ENCODE results near the gene SNAPC2. TPM values are rescaled to one million over a fixed set of nuclear protein-coding genes. Genes with fewer than 3 reads are reported as not detected.

SNAPC2 gene
- total RNA-seq, 1 donor from 2014 or later, result 15.2 TPM

- no peak for FAIRE-seq
- H3K9ac ChIP-seq (ENCODE audit: low read length), result peak within 1 kb of the TSS; percentile 70
Measured at GRCh38 chr19:7926021-7926726, 6.0 kb downstream of the SNAPC2 start, which contains the start of gene CTXN1. TSS of gene CTXN1 (minus strand) at chr19:7926135. CDS start at chr19:7925538, 597 bp downstream.

DNA sequence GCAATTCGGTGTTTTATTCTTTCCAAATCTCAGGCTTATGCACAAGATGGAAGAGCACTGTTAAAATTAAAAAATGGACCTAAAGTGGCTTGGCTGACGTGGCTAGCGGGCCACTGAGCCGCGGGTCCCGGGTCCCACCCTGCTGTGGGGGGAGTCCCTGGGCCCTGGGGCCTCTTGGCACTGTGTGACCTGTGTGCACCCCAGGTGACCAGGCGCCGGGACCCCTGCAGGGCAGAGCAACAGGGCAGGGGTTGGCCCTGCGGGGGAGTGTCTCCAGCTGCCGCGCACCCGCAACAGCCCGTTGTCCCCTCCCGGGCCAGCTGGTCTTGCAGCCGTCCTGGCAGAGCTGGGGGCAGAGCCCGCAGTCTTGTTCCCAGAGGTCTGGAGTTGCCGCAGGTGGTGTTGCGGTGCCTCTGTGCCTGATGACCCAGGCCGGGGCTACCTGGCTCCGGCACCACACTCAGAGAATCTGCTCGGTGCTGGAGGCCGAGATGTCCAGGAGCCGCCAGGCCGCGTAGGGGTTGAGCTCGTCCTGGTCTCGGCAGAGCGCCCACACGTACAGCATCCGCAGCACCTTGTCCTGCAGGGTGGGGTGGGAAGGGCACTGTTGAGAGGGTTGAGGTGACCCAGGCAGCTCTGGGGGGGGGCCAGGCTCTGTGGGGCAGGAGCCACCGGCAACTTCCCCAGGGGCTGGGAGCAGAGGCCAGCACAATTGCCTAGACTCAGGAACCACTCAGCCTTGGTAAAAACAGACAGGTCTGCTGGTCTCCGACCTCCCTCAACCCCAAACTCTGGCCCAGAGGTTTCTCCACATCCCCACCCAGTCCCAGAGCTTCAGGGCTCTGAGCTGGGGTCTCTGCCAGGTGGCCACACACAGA lies 6.8 kb downstream of the SNAPC2 start:
- no peak overlapping the region for H3K4me3 ChIP-seq (ENCODE audit: insufficient read depth, low read depth, low read length)
- no peaks in the 10 kb centered on the region for H3K27me3 ChIP-seq (ENCODE audit: insufficient read depth, low read length)
- DNase-seq (ENCODE audit: low read depth), result no peak

More at GRCh38 chr19:7926021-7926726, 6.0 kb downstream of the SNAPC2 start, which contains the start of gene CTXN1:
- no peak for TF ChIP-seq CTCF (IDR thresholded peaks at IDR 0.05; ENCODE audit: insufficient read depth, low read depth, low read length)
- TF ChIP-seq EZH2 (IDR thresholded peaks at IDR 0.05; ENCODE audit: insufficient read depth, low read length), result no peak
- Mint-ChIP-seq H3K27ac (ENCODE audit: unreplicated experiment) (peak within 1 kb of the TSS; percentile 92), H3K27me3 (ENCODE audit: low read depth, unreplicated experiment) (no peaks in the 10 kb centered on the region), H3K4me3 (ENCODE audit: unreplicated experiment) (peak within 1 kb of the TSS; percentile 86), H3K36me3 (ENCODE audit: low read depth, unreplicated experiment) (peaks cover 7% of the 10 kb centered on the region), H3K9me3 (ENCODE audit: unreplicated experiment) (no peaks in the 10 kb centered on the region), H3K4me1 (ENCODE audit: low read depth, unreplicated experiment) (peaks cover 16% of the 10 kb centered on the region)
- H2AFZ ChIP-seq (ENCODE audit: low read depth, low read length), result peak within 1 kb of the TSS; percentile 77
- peaks cover 21% of the 10 kb centered on the region for H4K20me1 ChIP-seq (ENCODE audit: insufficient read depth, low read length)
- peak within 1 kb of the TSS; percentile 97 for H3K4me2 ChIP-seq (ENCODE audit: low read length)
- no peaks in the 10 kb centered on the region for H3K9me3 ChIP-seq (ENCODE audit: insufficient read depth, low read depth, low read length)
- peaks cover 6% of the 10 kb centered on the region for H3K79me2 ChIP-seq (ENCODE audit: insufficient read depth, low read length)
- H3K4me3 ChIP-seq (ENCODE audit: insufficient read depth, low read depth, low read length), result peak within 1 kb of the TSS; percentile 49
- no peaks in the 10 kb centered on the region for H3K27me3 ChIP-seq (ENCODE audit: insufficient read depth, low read length)
- DNase-seq (ENCODE audit: low read depth), result no peak
- H3K36me3 ChIP-seq (ENCODE audit: insufficient read depth, low read length), result peaks cover 5% of the 10 kb centered on the region
- no peak within 1 kb of the TSS for H3K27ac ChIP-seq (ENCODE audit: low read depth, low read length)
- peaks cover 38% of the 10 kb centered on the region for H3K4me1 ChIP-seq (ENCODE audit: insufficient read depth, low read length)

More for the DNA sequence above, 6.8 kb downstream of the SNAPC2 start:
- no peak for FAIRE-seq
- Histone ChIP-seq H3K36me3 (ENCODE audit: insufficient read depth, low read length) (peaks cover 5% of the 10 kb centered on the region), H2AFZ (ENCODE audit: low read depth, low read length) (no peak overlapping the region), H3K9me3 (ENCODE audit: insufficient read depth, low read depth, low read length) (no peaks in the 10 kb centered on the region), H3K27ac (ENCODE audit: low read depth, low read length) (no peak overlapping the region), H3K4me1 (ENCODE audit: insufficient read depth, low read length) (peaks cover 32% of the 10 kb centered on the region), H3K4me2 (ENCODE audit: low read length) (peak overlapping the region; percentile 97), H3K79me2 (ENCODE audit: insufficient read depth, low read length) (peaks cover under 1% of the 10 kb centered on the region), H4K20me1 (ENCODE audit: insufficient read depth, low read length) (peaks cover 19% of the 10 kb centered on the region), H3K9ac (ENCODE audit: low read length) (no peak overlapping the region)
- Mint-ChIP-seq H3K4me1 (ENCODE audit: low read depth, unreplicated experiment) (peaks cover 16% of the 10 kb centered on the region), H3K36me3 (ENCODE audit: low read depth, unreplicated experiment) (peaks cover 7% of the 10 kb centered on the region), H3K27ac (ENCODE audit: unreplicated experiment) (peak overlapping the region; percentile 84), H3K9me3 (ENCODE audit: unreplicated experiment) (no peaks in the 10 kb centered on the region), H3K4me3 (ENCODE audit: unreplicated experiment) (peak overlapping the region; percentile 83), H3K27me3 (ENCODE audit: low read depth, unreplicated experiment) (no peaks in the 10 kb centered on the region)
- TF ChIP-seq CTCF (IDR thresholded peaks at IDR 0.05; ENCODE audit: insufficient read depth, low read depth, low read length) (no peak), EZH2 (IDR thresholded peaks at IDR 0.05; ENCODE audit: insufficient read depth, low read length) (no peak)

Data from astrocyte (in vitro differentiated cells and primary cell).